H9 (cell line): ENCODE data around the gene F2RL3. TPM values are rescaled to one million over a fixed set of nuclear protein-coding genes. Genes with fewer than 3 reads are reported as not detected.

Experiments
- DNase-seq: peaks from one replicate; pipeline ENCODE4 v3.0.0-alpha.2; 2017
- H2AFZ ChIP-seq: one replicate; pipeline ENCODE4 v1.6.1; 2013; ENCODE audit warnings: mild to moderate bottlenecking, low read length, control low read depth, moderate library complexity
- H2AK5ac ChIP-seq: 2 replicates; pipeline ENCODE4 v1.6.1; 2013; ENCODE audit warnings: low read length, control low read depth, mixed read lengths; ENCODE audit not compliant: insufficient read length
- H2BK120ac ChIP-seq: one replicate; pipeline ENCODE4 v1.6.1; 2013; ENCODE audit warnings: low read depth, mild to moderate bottlenecking, low read length, control low read depth, inconsistent platforms; ENCODE audit not compliant: poor library complexity, severe bottlenecking
- H2BK12ac ChIP-seq: 2 replicates; pipeline ENCODE4 v1.6.1; 2013; ENCODE audit warnings: low read length, control low read depth, mixed read lengths, low read depth; ENCODE audit not compliant: insufficient read length
- H2BK15ac ChIP-seq: 2 replicates; pipeline ENCODE4 v1.6.1; 2013; ENCODE audit warnings: low read depth, low read length, control low read depth
- H2BK20ac ChIP-seq: one replicate; pipeline ENCODE4 v1.6.1; 2013; ENCODE audit warnings: low read depth, mild to moderate bottlenecking, low read length, control low read depth, inconsistent platforms; ENCODE audit not compliant: poor library complexity, severe bottlenecking
- H2BK5ac ChIP-seq: 2 replicates; pipeline ENCODE4 v1.6.1; 2013; ENCODE audit warnings: low read length, control low read depth, mixed read lengths; ENCODE audit not compliant: insufficient read length
- H3K14ac ChIP-seq: 2 replicates; pipeline ENCODE4 v1.6.1; 2013; ENCODE audit warnings: low read length, control low read depth; ENCODE audit not compliant: insufficient read depth
- H3K18ac ChIP-seq: 2 replicates; pipeline ENCODE4 v1.6.1; 2013; ENCODE audit warnings: low read depth, mild to moderate bottlenecking, mixed read lengths, low read length, control low read depth; ENCODE audit not compliant: insufficient read length
- H3K23ac ChIP-seq: 2 replicates; pipeline ENCODE4 v1.6.1; 2013; ENCODE audit warnings: low read length, control low read depth, mixed read lengths, low read depth; ENCODE audit not compliant: insufficient read length
- H3K23me2 ChIP-seq: 2 replicates; pipeline ENCODE4 v1.6.1; 2013; ENCODE audit warnings: low read depth, mild to moderate bottlenecking, mixed read lengths, low read length, control low read depth; ENCODE audit not compliant: insufficient read length, poor library complexity, severe bottlenecking
- H3K27ac ChIP-seq: 2 replicates; pipeline ENCODE4 v1.5.1; 2013; ENCODE audit warnings: low read length, control low read depth, mixed read lengths, low read depth; ENCODE audit not compliant: insufficient read length
- H3K27me3 ChIP-seq: 2 replicates; pipeline ENCODE4 v1.6.1; 2013; ENCODE audit warnings: low read length, control low read depth, inconsistent platforms; ENCODE audit not compliant: insufficient read depth
- H3K4ac ChIP-seq: 2 replicates; pipeline ENCODE4 v1.6.1; 2013; ENCODE audit warnings: low read depth, mild to moderate bottlenecking, control low read depth, inconsistent platforms, low read length, moderate library complexity
- H3K4me1 ChIP-seq: 2 replicates; pipeline ENCODE4 v1.6.1; 2013; ENCODE audit warnings: low read length, control low read depth, inconsistent platforms; ENCODE audit not compliant: insufficient read depth
- H3K4me2 ChIP-seq: 2 replicates; pipeline ENCODE4 v1.6.1; 2013; ENCODE audit warnings: low read length, control low read depth, mixed read lengths; ENCODE audit not compliant: insufficient read length, insufficient read depth
- H3K56ac ChIP-seq: 2 replicates; pipeline ENCODE4 v1.6.1; 2013; ENCODE audit warnings: low read depth, mild to moderate bottlenecking, mixed read lengths, low read length, control low read depth; ENCODE audit not compliant: insufficient read length
- H3K79me1 ChIP-seq: 2 replicates; pipeline ENCODE4 v1.6.1; 2013; ENCODE audit warnings: low read depth, mild to moderate bottlenecking, moderate library complexity, low read length, control low read depth, inconsistent platforms; ENCODE audit not compliant: insufficient read depth, poor library complexity, severe bottlenecking
- H3K79me2 ChIP-seq: 2 replicates; pipeline ENCODE4 v1.6.1; 2013; ENCODE audit warnings: low read length, control low read depth, inconsistent platforms; ENCODE audit not compliant: insufficient read depth
- H3K9ac ChIP-seq: 2 replicates; pipeline ENCODE4 v1.6.1; 2013; ENCODE audit warnings: low read length, control low read depth, mixed read lengths; ENCODE audit not compliant: insufficient read length; ENCODE audit errors: extremely low read depth
- H3K9me3 ChIP-seq: one replicate; pipeline ENCODE4 v1.6.1; 2013; ENCODE audit warnings: low read depth, low read length, inconsistent platforms; ENCODE audit not compliant: control insufficient read depth
- H3T11ph ChIP-seq: one replicate; pipeline ENCODE4 v1.6.1; 2013; ENCODE audit warnings: mild to moderate bottlenecking, low read length, control low read depth, inconsistent platforms
- H4K20me1 ChIP-seq: one replicate; pipeline ENCODE4 v1.6.1; 2013; ENCODE audit not compliant: control insufficient read depth, insufficient read length, insufficient read depth
- H4K5ac ChIP-seq: 2 replicates; pipeline ENCODE4 v1.6.1; 2013; ENCODE audit warnings: low read depth, mild to moderate bottlenecking, mixed read lengths, low read length, control low read depth; ENCODE audit not compliant: insufficient read length
- H4K8ac ChIP-seq: replicated peaks from 2 replicates; pipeline ENCODE4 v1.6.1; 2013; ENCODE audit warnings: low read length, control low read depth, mixed read lengths, low read depth; ENCODE audit not compliant: insufficient read length
- H4K91ac ChIP-seq: 2 replicates; pipeline ENCODE4 v1.6.1; 2013; ENCODE audit warnings: low read depth, mild to moderate bottlenecking, moderate library complexity, mixed read lengths, low read length, control low read depth; ENCODE audit not compliant: insufficient read length
- H3K27ac Mint-ChIP-seq, 3 experiments: 2 replicates in 2 of 3; 3 replicates in 1 of 3; pipeline ENCODE4 v1.8.0; 2020 to 2021; ENCODE audit warnings: mixed read lengths in 3 of 3, mild to moderate bottlenecking in 1 of 3, moderate library complexity in 1 of 3
- H3K27me3 Mint-ChIP-seq: 2 replicates; pipeline ENCODE4 v1.8.0; 2021; ENCODE audit warnings: low read depth, mild to moderate bottlenecking, moderate library complexity, mixed read lengths
- H3K36me3 Mint-ChIP-seq, 3 experiments: 2 replicates in 2 of 3; 3 replicates in 1 of 3; pipeline ENCODE4 v1.8.0; 2020 to 2021; ENCODE audit warnings: low read depth in 3 of 3, mixed read lengths in 3 of 3; ENCODE audit not compliant: insufficient read depth in 1 of 3
- H3K4me1 Mint-ChIP-seq, 2 experiments: 2 replicates each; pipeline ENCODE4 v1.8.0; 2020; ENCODE audit warnings: mixed read lengths in 2 of 2
- H3K4me3 Mint-ChIP-seq, 2 experiments: 2 replicates in 1 of 2; 3 replicates in 1 of 2; pipeline ENCODE4 v1.8.0; 2020 to 2021; ENCODE audit warnings: mild to moderate bottlenecking in 2 of 2, mixed read lengths in 2 of 2, moderate library complexity in 1 of 2
- H3K9me3 Mint-ChIP-seq, 2 experiments: 2 replicates in 1 of 2; 3 replicates in 1 of 2; pipeline ENCODE4 v1.8.0; 2020; ENCODE audit warnings: mild to moderate bottlenecking in 2 of 2, mixed read lengths in 2 of 2, moderate library complexity in 1 of 2
- CTCF ChIP-seq: fragments of 200-600 bp; sonication (generic); conservative IDR thresholded peaks from 3 replicates; pipeline ENCODE4 v1.8.0; 2021; ENCODE audit warnings: antibody characterized with exemption, mild to moderate bottlenecking
- WGBS: extraction: QIAGEN DNeasy Blood & Tissue Kit; methylation state at CpG from one replicate; pipeline ENCODE4 v1.1.7; 2013; ENCODE audit warnings: missing lambda C conversion rate, low lambda C conversion rate, mixed read lengths; ENCODE audit not compliant: insufficient read length; ENCODE audit errors: extremely low coverage; 5-methylcytosine and 5-hydroxymethylcytosine counted together
- total RNA-seq: library from RNA; stranded (reverse); gene quantifications from 2 replicates; pipeline ENCODE4 v1.2.1, GENCODE V29; 2021

The F2RL3 gene
- total RNA-seq, 1 experiment from 2014 or later: not detected

- peaks cover 11% of the 10 kb centered on the region for H3K23me2 ChIP-seq
- no peak overlapping the region for H3K4me2 ChIP-seq
- no peaks in the 10 kb centered on the region for H3K79me2 ChIP-seq
- no peak overlapping the region for H2BK12ac ChIP-seq
- no peaks in the 10 kb centered on the region for H3K36me3 Mint-ChIP-seq
- H3K9me3 Mint-ChIP-seq: no peaks in the 10 kb centered on the region; a peak in 1 of 5 replicates
- H3K79me1 ChIP-seq: no peaks in the 10 kb centered on the region
- no peak overlapping the region for H2BK5ac ChIP-seq
- no peak overlapping the region for H3T11ph ChIP-seq
- no peaks in the 10 kb centered on the region for H3K4me1 ChIP-seq
- no peak overlapping the region for H3K4ac ChIP-seq
- H2BK20ac ChIP-seq: no peak overlapping the region
- no peak overlapping the region for H3K23ac ChIP-seq
- no peak overlapping the region for H3K27ac Mint-ChIP-seq
- H2BK15ac ChIP-seq: no peak overlapping the region
- WGBS: no CpG with 5 or more reads among the region's 14 CpGs
- H3K18ac ChIP-seq: no peak overlapping the region
- H3K4me1 Mint-ChIP-seq: peaks cover 0 to 5% of the 10 kb centered on the region in 2 experiments; a peak in 2 of 4 replicates
- H4K91ac ChIP-seq: no peak overlapping the region
- H3K27me3 Mint-ChIP-seq: peaks cover 23% of the 10 kb centered on the region
- no peak overlapping the region for H4K5ac ChIP-seq
- no peak overlapping the region for H4K8ac ChIP-seq
- no peak overlapping the region for H2BK120ac ChIP-seq
- no peak overlapping the region for H3K14ac ChIP-seq
- no peaks in the 10 kb centered on the region for H3K9me3 ChIP-seq
- DNase-seq: no peak
- H3K27ac ChIP-seq: no peak overlapping the region
- TF ChIP-seq CTCF: no peak
- H3K56ac ChIP-seq: no peak overlapping the region
- no peak overlapping the region for H3K4me3 Mint-ChIP-seq
- H3K27me3 ChIP-seq: peaks cover 4% of the 10 kb centered on the region; the same call in 1 of the 2 replicates
- H2AFZ ChIP-seq: no peak overlapping the region
- H4K20me1 ChIP-seq: no peaks in the 10 kb centered on the region
- no peak overlapping the region for H3K9ac ChIP-seq
- no peak overlapping the region for H2AK5ac ChIP-seq
Observed at GRCh38 chr19:16893686-16893989, 4.8 kb downstream of the F2RL3 start.
